Measurements from ENCODE around the gene AZIN2. TPM values are rescaled to one million over a fixed set of nuclear protein-coding genes. Genes with fewer than 3 reads are reported as not detected.

AZIN2 gene
- total and polyA plus RNA-seq, 10 of the 15 experiments (the other 5 are each of a cell fraction or from before 2014, with no cell fraction given): 0.02 to 0.85 (median 0.23) TPM

- H2AFZ ChIP-seq (ENCODE audit: control insufficient read depth, low read depth, low read length): no peak overlapping the region
- no peaks in the 10 kb centered on the region; a peak in 1 of 4 replicates for H3K36me3 ChIP-seq (ENCODE audit: control insufficient read depth in 2 of 2, insufficient read depth in 2 of 2, low read length in 1 of 2)
- SMC1A ChIA-PET (ENCODE audit: uncharacterized antibody, unreplicated experiment): interaction anchor here (1.0 to 1.2 kb wide), 3 partner anchors 11 to 23 kb away, joined by 3 read pairs; no protein-coding TSS in a partner anchor
- CTCF ChIA-PET: interaction anchor here (1.0 to 1.3 kb wide), 2 partner anchors 14 to 35 kb away, joined by 3 read pairs; no protein-coding TSS in a partner anchor
- POLR2A ChIA-PET: interaction anchor here (0.5 kb wide), 1 partner anchor 556 kb away, joined by 3 read pairs; no protein-coding TSS in a partner anchor
- BruUV-seq (replicated peaks): no TSS peak
- no peak overlapping the region for H3K4me2 ChIP-seq (ENCODE audit: control insufficient read depth, insufficient read depth)
- H3K27me3 ChIP-seq (replicated peaks in 1 of 2; ENCODE audit: control insufficient read depth in 2 of 2, insufficient read depth in 2 of 2, low read length in 1 of 2): no peaks in the 10 kb centered on the region
- H3K27ac ChIP-seq (ENCODE audit: control insufficient read depth, insufficient read depth): no peak overlapping the region
- RAD21 ChIA-PET (ENCODE audit: unreplicated experiment): no interaction called here
- no peak overlapping the region for H3K4me3 ChIP-seq
- H3K9me3 ChIP-seq (replicated peaks; ENCODE audit: control insufficient read depth, insufficient read depth, low read length): no peaks in the 10 kb centered on the region
- 46% methylated on average over 2 of the region's 2 CpGs for WGBS (ENCODE audit: insufficient coverage, insufficient replicate concordance, low lambda C conversion rate, missing lambda C conversion rate)
- H3K9ac ChIP-seq (ENCODE audit: control insufficient read depth, insufficient read depth, low read length): no peak overlapping the region
- in situ Hi-C loops (cut with MboI) (no loop called here), intact Hi-C loops (cut with micrococcal nuclease; ENCODE audit: unreplicated experiment) (no loop called here)
- ATAC-seq (no peak), FAIRE-seq (no peak), DNase-seq (ENCODE audit: low read depth, low spot score) (no peak)
- TF ChIP-seq EP300 (IDR thresholded peaks at IDR 0.05; ENCODE audit: borderline replicate concordance in 1 of 2, control insufficient read depth in 1 of 2, low read depth in 2 of 2, low read length in 2 of 2): no peak
- TF ChIP-seq KDM1A (IDR thresholded peaks at IDR 0.05; ENCODE audit: borderline replicate concordance): no peak
- no peak for TF ChIP-seq E2F8 (IDR thresholded peaks at IDR 0.05; ENCODE audit: low read depth, partially characterized antibody)
- no peak for TF ChIP-seq SREBF2 (IDR thresholded peaks at IDR 0.05; ENCODE audit: low read length)
- TF ChIP-seq KAT2A (conservative IDR thresholded peaks at IDR 0.05; ENCODE audit: control insufficient read depth, low read depth, low read length): no peak
- TF ChIP-seq, protein P1, sequence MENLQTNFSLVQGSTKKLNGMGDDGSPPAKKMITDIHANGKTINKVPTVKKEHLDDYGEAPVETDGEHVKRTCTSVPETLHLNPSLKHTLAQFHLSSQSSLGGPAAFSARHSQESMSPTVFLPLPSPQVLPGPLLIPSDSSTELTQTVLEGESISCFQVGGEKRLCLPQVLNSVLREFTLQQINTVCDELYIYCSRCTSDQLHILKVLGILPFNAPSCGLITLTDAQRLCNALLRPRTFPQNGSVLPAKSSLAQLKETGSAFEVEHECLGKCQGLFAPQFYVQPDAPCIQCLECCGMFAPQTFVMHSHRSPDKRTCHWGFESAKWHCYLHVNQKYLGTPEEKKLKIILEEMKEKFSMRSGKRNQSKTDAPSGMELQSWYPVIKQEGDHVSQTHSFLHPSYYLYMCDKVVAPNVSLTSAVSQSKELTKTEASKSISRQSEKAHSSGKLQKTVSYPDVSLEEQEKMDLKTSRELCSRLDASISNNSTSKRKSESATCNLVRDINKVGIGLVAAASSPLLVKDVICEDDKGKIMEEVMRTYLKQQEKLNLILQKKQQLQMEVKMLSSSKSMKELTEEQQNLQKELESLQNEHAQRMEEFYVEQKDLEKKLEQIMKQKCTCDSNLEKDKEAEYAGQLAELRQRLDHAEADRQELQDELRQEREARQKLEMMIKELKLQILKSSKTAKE (IDR thresholded peaks at IDR 0.05; ENCODE audit: low read depth, poor library complexity, severe bottlenecking): no peak
- TF ChIP-seq POLR2AphosphoS5 (IDR thresholded peaks at IDR 0.05; ENCODE audit: low read length): no peak
- TF ChIP-seq EZH2 (IDR thresholded peaks at IDR 0.05; ENCODE audit: borderline replicate concordance, control insufficient read depth, low read depth, low read length): no peak
- TF ChIP-seq ZSCAN29 (IDR thresholded peaks at IDR 0.05): no peak
- TF ChIP-seq MTA2 (IDR thresholded peaks at IDR 0.05; ENCODE audit: low read depth): no peak
- TF ChIP-seq RBBP5 (conservative IDR thresholded peaks at IDR 0.05): no peak
- no peak for TF ChIP-seq HDAC2 (IDR thresholded peaks at IDR 0.05)
- TF ChIP-seq, protein P2, sequence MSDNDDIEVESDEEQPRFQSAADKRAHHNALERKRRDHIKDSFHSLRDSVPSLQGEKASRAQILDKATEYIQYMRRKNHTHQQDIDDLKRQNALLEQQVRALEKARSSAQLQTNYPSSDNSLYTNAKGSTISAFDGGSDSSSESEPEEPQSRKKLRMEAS (IDR thresholded peaks at IDR 0.05; ENCODE audit: low read depth, low read length): no peak
- TF ChIP-seq, protein P3, sequence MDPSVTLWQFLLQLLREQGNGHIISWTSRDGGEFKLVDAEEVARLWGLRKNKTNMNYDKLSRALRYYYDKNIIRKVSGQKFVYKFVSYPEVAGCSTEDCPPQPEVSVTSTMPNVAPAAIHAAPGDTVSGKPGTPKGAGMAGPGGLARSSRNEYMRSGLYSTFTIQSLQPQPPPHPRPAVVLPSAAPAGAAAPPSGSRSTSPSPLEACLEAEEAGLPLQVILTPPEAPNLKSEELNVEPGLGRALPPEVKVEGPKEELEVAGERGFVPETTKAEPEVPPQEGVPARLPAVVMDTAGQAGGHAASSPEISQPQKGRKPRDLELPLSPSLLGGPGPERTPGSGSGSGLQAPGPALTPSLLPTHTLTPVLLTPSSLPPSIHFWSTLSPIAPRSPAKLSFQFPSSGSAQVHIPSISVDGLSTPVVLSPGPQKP (IDR thresholded peaks at IDR 0.05; ENCODE audit: low read depth, low read length): no peak
- H3K79me2 ChIP-seq (ENCODE audit: control insufficient read depth, insufficient read depth, low read length): no peaks in the 10 kb centered on the region
- H4K20me1 ChIP-seq (ENCODE audit: control insufficient read depth, insufficient read depth): no peaks in the 10 kb centered on the region
- H3K4me1 ChIP-seq (ENCODE audit: control insufficient read depth, insufficient read depth, low read length): no peaks in the 10 kb centered on the region
Measured at GRCh38 chr1:33162141-33162540, 81.2 kb downstream of the AZIN2 start.
